GM21723 (cell line): ENCODE data around the gene FGD4.
"Not testable (repeated sequence)": the region's sequence is repeated elsewhere in the genome, so short reads cannot be mapped to it uniquely, and the experiment has no call there.

Experiments
- ATAC-seq: cut with Tn5 transposase; IDR thresholded peaks from one replicate; pipeline ENCODE4 v1.9.1; 2021; ENCODE audit warnings: mild to moderate bottlenecking, moderate library complexity; ENCODE audit not compliant: unreplicated experiment

Gene FGD4

DNA sequence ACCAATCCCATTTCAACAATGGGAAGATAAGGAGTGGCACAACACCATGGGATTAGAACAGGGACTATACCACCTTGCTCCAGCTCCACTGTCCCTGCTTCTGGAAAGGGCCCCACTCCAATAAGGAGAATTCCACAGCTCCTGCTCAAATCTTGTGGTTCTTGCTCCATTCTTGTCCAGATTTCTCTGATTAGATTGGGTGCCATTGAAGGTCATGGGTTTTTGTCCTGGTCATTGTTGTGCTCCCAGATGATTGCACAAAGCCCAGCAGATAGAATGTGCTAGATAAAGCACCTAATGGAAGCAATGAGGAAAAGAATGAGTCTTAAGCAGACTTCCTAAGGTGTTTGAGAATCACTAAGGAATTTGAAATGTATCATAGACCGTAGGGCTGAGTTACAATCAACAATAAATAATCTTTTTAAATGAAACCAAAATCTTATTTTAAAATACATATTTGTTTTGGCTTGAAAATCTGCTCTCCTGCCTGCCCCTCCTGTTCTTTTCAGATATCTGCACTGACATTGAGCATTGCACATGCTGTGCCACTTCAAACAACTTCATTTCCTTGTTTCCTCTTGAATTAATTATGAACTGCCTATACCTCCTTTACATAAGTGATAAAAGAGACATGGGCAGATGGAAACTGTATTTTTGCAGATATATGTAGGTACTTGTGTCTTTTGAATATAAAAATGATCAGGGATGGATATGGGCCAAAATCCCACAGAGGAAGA is 115.9 kb downstream of the FGD4 start:
- ATAC-seq: no peak

DNA sequence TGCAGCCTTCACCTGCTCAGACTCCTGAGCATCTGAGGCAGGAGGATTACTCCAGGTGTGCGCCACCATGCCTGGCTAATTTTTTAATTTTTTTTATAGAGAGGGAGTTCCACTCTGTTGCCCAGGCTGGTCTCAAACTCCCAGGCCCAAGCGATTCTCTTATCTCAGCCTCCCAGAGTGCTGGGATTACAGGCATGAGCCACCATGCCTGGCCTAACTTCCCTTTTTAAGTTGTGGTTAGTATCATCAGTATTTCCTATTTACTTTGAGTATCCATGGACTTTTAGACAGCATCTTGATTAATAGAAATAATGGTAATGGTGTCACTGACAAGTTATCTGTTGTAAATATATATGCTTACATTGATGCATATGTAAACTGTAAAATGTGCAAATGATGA is 116.9 kb downstream of the FGD4 start:
- ATAC-seq: no peak

DNA sequence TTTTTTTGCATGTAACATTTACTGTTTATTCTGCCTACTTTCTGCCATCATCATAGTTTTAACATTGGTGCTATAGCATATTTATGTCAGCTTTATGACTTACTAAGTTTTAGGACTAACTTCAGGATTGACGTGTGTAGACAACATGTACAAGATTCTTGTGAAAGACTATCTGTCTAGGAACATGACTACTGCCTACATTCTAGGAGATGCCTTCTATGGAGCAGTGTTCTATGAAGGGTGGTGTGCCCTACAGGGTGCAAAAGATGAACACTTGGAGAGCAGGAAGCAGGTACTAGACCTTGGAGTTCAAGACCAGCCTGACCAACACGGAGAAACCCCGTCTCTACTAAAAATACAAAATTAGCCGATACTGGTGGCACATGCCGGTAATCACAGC is 118.6 kb downstream of the FGD4 start:
- ATAC-seq: no peak

DNA sequence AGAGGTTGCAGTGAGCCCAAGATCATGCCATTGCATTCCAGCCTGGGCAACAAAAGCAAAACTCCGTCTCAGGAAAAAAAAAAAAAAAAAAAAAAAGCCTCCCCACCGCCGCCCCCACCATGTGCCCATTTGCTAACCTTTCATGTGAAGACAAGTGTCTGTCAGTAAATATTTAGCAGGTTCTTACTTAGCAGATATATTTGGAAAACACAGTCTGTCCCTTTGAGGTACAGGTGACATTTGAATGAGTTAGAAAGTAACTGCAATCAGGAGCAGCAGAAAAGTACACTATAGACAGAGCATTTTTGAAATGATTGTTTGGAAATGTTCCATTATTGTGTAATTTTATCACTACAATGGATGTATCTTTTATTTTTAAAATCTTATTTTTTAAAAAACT is 119.7 kb downstream of the FGD4 start:
- ATAC-seq: no peak

DNA sequence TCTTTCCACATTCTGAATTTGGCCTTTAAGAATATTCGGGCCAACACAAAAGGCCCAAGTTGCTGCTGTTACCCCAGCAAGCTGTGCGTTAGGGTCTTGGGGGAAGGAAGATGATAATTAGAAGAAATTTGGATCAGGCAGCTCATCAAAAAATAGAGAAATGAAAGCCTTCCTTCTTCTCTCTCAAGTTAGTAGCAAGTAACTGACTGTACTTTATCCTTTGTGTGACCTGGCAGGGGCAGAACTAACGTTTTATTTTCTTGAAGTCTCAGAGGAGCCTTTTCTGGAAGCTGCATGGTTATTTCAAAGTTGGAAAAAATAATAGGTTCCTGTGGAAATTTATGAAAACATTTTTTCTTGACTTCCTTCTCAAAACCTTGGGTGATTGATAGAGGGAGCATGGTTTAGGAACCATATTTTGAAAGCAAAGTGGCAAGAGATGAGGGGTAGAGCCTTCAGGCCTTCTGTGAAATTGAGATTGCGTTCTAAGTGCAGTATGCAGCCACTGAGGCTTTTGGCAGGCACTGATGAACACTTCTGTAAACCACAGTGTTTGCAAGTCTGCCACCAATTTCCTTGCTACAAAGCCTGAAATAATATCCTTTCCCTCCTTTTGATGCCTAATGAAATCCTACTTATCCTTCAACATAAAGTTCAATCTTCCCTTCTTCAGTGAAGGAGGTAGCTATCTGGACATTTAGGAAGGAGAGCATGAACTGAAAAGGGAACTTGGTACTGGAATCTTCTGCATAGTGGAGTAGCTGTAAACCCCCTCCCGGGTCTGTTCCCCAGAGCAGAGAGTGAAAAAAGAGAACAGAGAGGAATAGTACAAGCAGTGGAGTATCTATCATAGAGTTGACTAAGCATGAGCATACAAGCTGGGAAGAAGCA is 123.2 kb downstream of the FGD4 start:
- no peak for ATAC-seq

GRCh38 chr12:32525802-32526201 is 126.4 kb downstream of the FGD4 start:
- not testable (repeated sequence) for ATAC-seq

DNA sequence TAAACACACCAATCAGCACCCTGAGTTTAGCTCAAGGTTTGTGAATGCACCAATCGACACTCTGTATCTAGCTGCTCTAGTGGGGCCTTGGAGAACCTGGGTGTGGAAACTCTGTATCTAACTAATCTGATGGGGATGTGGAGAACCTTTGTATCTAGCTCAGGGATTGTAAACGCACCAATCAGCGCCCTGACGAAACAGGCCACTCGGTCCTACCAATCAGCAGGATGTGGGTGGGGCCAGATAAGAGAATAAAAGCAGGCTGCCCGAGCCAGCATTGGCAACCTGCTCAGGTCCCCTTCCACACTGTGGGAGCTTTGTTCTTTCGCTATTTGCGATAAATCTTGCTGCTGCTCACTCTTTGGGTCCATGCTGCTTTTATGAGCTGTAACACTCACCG is 127.0 kb downstream of the FGD4 start:
- not testable (repeated sequence) for ATAC-seq

DNA sequence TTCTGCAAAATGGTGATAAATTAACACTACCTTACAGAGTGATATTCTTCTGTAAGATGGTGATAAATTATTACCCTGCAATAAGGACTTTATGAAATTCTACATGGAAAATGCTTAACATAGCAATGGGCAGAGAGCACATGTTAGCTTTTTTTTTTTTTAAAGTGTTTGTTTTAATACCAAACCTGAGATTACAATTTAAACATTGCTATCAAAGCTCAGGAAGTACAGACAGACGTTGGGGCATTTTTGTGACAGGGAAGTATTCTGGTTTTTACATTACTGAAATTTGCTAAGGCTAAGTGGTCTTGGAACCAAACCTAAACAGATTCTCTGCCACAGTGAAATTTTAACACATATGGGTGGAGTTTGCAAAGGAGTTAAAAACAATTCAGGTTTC is 133.1 kb downstream of the FGD4 start:
- ATAC-seq: no peak

- no peak for ATAC-seq
Measured at GRCh38 chr12:32532951-32533350, 133.6 kb downstream of the FGD4 start.

- ATAC-seq: not testable (repeated sequence)
Measured at GRCh38 chr12:32533506-32533905, 134.1 kb downstream of the FGD4 start.

- peak; percentile 53 for ATAC-seq
Measured at GRCh38 chr12:32533971-32534590, 134.7 kb downstream of the FGD4 start.

- ATAC-seq: no peak
Measured at GRCh38 chr12:32534698-32535097, 135.3 kb downstream of the FGD4 start.

GRCh38 chr12:32535288-32535999 is 136.1 kb downstream of the FGD4 start:
- no peak for ATAC-seq

DNA sequence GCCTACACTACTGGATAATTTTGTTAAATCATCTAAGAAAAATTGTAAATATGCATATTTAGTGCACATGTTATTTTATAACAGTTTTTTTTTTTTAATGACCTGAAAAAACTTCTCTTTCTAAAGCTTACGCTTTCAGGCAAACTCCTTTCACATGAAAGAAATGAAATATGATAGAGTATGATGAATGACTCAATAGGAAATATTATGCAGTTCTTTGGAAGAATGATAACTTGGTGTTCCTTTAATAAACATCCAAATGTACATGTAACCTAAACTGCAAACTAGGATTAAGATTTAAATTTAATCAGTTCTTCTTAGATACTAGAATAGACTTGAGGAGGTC is 136.6 kb downstream of the FGD4 start:
- no peak for ATAC-seq

DNA sequence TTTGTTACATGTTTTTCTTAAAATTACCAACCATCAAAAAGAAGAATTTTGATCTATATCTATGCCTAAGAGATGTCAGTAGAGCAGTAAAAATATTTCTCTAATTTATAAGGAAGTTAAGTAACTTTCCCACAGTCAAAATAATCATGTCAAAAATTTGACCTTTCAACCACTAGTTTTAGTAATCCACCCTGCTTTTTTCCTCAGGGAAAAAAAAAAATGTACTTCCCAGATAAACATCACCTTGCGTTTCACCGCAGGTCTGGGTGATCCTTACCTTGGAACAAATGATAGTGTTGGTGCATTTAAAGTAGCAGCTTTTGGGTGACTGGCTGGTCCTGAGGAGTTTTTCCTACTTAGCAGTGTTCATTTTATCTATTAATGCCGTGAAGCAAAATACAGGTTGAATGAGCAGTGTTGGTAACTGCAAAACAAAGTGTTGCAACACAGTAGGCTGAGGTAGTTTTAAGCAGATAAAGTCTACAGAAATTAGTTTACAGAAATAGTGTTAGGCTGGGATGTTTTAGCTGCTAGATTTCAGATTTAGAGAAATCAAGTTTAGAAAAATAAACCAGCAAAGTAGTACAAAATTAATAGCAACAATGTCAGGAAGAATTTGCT is 142.5 kb downstream of the FGD4 start:
- ATAC-seq: no peak

DNA sequence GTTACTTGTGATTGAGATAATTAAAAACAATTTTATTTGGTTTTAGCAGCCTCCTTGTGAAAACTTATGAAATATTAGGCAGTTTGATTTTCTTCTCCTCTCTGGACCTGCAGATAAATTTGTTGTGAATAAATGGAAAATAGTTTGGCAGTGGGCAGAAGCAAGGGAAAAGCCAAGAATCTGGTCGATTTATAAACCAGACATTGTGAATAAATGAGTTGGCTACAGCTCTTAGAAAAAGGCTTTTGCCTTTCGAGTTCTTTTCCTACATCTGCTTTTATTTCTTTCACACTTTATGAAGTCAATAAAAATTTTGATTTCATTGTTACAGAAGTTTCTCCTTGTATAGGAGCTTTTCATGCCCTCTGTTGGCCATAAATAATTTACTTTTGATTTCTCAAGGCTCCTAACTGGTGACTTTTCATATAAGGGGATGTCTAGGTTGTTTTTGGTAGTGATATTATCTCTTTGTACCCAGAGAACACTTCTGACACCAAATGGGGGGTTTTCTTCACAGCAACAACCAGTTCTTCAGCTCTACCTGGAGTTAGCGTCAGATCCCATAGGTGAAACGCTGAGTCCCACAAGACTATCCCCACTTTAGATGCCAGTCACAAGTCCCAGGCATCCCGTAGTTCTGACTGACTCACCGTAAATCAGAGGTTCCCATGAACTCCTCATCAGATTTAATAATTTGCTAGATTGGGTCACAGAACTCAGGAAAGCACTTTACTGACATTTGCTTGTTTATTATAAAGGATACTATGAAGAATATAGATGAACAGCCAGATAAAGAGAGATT is 143.3 kb downstream of the FGD4 start:
- ATAC-seq: no peak

GRCh38 chr12:32544893-32545292 is 145.5 kb downstream of the FGD4 start:
- ATAC-seq: no peak

GRCh38 chr12:32545413-32545980 is 146.1 kb downstream of the FGD4 start:
- no peak for ATAC-seq

DNA sequence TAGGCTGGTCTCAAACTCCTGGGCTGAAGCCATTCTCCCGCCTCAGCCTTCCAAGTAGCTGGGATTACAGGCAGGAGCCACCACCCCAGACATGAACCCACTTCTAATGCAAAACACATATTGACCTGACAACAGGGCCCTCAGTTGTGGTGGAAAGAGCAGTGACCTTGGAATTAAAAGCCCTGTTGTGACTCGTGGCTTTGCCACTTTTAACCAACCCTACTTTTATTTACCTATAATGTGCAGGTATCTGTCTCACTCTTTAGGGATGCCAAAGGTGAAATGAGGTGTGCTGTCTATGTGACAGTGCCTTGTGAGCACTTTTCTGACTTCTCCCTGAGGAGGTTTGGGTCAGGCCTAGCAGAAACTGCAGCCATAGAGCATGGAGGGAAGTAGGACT is 146.9 kb downstream of the FGD4 start:
- ATAC-seq: no peak
